Left cardiac atrium (tissue), 4 donors: ENCODE results near the gene TCF12. TPM values are rescaled to one million over a fixed set of nuclear protein-coding genes. Genes with fewer than 3 reads are reported as not detected.
"Not testable (repeated sequence)": the region's sequence is repeated elsewhere in the genome, so short reads cannot be mapped to it uniquely, and the experiment has no call there.

Experiments
- ATAC-seq, 2 donors: fragments of 200-7000 bp; cut with Tn5 transposase; one replicate each; pipeline ENCODE4 v1.9.1; 2020; ENCODE audit warnings: mild to moderate bottlenecking in 2 of 2, moderate library complexity in 2 of 2
- DNase-seq: peaks from one replicate; pipeline ENCODE4 v3.0.0-alpha.2; 2020
- intact Hi-C, 2 donors: fragments of 100-400 bp; cut with DNase I; formaldehyde crosslinking; loops; one replicate each; pipeline versions ENCODE4 v1.14.1 to v1.15.1; 2022 to 2023
- total RNA-seq, 2 donors: library from RNA; stranded (reverse); fragmentation: NEBNext Ultra II Directional; extraction: Animal tissue kit (Norgen Biotek cat#: 25700); gene quantifications; one replicate each; pipeline ENCODE4 v1.2.1, GENCODE V29; 2021
- donor health status: DM: no; HTN: yes; CAD: no.
- donor health status: DM: no; HTN: yes; CAD: no; lungs with severe emphysema.
- donor health status: DM: yes; HTN: yes; CAD: no.
- donor health status: Dilated cardiomyopathy.

Gene TCF12
- total RNA-seq, 2 donors from 2014 or later, result 44.0 to 53.9 TPM

DNA sequence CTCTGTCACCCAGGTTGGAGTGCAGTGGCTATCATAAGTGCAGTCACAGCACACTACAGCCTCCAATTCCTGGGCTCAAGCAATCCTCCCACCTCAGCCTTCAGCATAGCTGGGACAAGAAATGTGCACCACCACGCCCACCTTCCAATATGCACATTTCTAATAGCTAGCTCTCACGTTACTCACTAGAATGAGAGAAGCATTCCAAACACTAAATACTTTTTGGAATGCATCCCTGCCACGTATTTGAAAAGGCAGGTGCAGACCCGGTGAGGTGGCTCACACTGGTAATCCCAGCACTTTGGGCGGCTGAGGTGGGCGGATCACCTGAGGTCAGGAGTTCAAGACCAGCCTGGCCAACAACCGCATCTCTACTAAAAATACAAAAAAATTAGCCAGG lies 7.6 kb upstream of the TCF12 start:
- no peak for DNase-seq
- no peak for ATAC-seq
- intact Hi-C loops, result loop anchor here in 1 of 2 donors (10.0 kb wide), 1 partner anchor 224 kb away; no protein-coding TSS in a partner anchor

DNA sequence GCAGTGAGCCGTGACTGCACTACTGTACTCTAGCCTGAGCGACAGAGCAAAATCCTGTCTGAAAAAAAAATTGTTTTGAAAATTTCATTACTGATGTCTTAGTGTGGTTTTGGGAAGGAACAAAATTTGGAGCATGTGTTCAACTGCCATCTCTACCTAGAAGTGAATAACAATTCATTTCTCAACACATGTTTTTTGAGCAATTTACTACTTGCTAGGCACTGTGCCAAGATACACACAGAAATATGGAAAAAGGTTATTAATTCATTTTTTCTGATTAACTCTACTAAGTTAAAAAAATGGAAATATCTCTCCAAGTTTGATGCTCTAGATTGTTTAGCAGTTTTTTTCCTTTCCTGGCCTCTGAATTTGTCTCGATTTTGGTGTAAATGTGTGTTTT lies 5.2 kb upstream of the TCF12 start:
- intact Hi-C loops, result loop anchor here in 1 of 2 donors (10.0 kb wide), 1 partner anchor 222 kb away; no protein-coding TSS in a partner anchor
- DNase-seq (no peak), ATAC-seq (no peak)

DNA sequence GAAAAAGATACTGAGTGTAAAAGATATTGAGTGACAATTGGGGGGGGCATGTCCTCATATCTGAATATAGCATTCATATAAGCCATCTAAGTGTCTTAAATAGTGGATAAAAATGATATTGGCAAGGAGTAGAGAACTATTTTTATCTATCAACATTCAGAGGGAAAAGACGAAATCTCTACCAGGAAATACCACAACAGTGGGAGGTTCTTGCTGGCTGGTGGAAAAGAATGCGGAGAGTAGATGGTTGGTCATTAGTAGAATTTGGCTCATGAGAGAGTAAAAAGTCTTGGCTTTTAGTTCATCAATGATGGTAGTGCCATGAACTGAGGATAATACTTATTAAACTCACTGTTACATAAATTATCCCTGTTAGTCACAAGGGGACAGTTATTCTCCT lies 4.8 kb upstream of the TCF12 start:
- DNase-seq (no peak), ATAC-seq (no peak)
- intact Hi-C loops, result loop anchor here in 1 of 2 donors (10.0 kb wide), 1 partner anchor 221 kb away; no protein-coding TSS in a partner anchor

DNA sequence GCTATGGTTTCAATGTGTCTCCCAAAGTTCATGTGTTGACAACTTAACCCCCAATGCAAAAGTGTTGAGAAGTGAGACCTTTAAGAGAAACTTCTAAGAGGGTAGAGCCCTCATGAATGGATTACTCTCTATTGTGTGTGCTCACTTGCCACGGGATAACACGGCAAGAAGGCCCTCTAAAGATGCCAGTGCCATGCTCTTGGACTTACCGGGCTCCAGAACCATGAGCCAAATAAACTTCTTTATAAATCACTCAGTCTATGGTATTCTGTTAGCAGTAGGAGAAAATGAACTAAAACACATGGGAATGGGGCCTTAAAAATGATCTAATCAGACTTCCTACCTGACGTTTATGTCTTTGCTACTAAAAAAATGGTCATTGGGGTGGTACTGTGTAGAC lies 2.6 kb upstream of the TCF12 start:
- DNase-seq, result no peak
- no peak for ATAC-seq
- intact Hi-C loops, result loop anchor here in 1 of 2 donors (10.0 kb wide), 1 partner anchor 219 kb away; no protein-coding TSS in a partner anchor

DNA sequence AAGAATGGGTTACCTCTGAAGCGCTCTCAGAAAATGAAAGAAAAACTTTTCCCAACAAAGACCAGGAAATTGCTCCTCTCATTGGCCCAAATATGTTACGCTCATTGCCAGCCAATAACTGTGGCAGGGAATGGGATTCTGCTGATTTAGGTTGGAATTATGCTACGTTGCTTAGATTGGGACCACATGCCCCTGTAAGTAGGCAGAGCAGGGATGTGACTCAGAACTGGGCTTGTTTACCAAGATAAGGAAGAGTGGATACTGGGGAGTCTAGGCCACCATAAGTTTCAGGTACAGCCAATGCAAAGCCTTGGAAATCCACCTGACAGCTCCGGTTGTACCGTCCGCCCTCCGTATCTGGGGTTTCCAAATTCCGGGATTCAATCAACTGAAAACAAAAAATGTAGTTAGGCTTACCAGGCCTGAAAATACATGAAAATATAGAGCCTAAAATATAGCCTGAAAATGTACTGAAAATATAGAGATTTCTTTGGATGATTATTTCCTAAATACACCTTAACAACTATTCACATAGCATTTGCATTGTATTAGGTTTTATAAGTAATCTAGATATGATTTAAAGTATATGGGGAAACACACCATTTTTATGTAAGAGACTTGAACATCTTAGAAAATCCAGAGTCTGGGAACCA lies 1.5 kb upstream of the TCF12 start:
- intact Hi-C loops, result loop anchor here in 1 of 2 donors (10.0 kb wide), 1 partner anchor 218 kb away; no protein-coding TSS in a partner anchor
- ATAC-seq (no peak), DNase-seq (no peak)

DNA sequence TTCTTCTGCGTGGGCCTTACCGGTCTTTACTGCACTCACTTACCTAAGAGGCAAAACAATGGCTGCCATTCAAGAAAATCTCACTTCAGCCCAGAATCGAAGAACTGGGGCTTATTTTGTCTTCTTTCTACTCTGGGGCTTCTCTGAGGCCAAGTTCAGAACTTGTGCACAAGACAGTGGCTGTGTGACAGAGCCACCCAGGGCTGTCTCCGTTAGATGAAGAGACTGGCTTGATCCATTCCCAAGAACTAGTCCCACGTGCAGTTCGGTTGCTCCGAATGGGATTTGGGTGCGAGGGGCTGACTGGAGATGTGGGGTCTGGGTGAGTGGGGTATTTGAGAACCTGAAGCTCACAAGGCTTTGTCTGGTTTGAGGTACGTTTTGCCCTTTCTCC lies 795 bp upstream of the TCF12 start:
- ATAC-seq (peak in 1 of 2 donors; percentile 5), DNase-seq (no peak)
- intact Hi-C loops, result loop anchor here (1.0 to 10.0 kb wide), 2 partner anchors 30 to 217 kb away; no protein-coding TSS in a partner anchor

DNA sequence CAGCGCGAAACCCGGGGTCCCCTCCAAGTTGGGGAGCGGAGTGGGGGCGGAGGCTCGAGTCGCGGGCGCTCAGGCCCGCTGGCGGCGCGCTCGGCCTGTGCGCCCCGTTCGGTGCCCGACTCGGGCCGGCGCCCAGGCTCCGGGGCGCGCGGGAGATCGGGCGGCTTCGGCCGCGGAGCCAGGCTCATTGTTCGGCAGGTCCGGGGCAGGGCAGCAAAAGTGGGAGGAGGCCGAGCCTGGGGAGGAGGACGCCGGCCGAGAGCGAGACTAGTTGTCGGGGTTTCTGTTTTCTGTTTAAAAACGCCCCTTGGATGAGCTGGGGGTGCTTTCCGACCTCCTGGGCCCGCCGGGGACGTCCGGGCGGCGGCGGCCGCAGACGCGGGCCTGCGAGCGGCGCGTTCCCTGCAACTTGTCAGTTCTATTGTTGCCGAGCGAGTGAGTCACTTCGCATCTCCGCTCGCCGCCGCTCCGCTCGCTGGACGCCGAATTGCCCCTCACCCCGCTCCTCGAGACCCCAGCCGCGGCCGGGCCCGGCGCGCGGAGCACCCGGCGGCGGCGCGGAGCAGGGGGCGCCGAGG lies 676 bp downstream of the TCF12 start:
- intact Hi-C loops, result loop anchor here in 1 of 2 donors (10.0 kb wide), 1 partner anchor 216 kb away; no protein-coding TSS in a partner anchor
- ATAC-seq (peak; percentile 49 to 51), DNase-seq (peak; percentile 68)

DNA sequence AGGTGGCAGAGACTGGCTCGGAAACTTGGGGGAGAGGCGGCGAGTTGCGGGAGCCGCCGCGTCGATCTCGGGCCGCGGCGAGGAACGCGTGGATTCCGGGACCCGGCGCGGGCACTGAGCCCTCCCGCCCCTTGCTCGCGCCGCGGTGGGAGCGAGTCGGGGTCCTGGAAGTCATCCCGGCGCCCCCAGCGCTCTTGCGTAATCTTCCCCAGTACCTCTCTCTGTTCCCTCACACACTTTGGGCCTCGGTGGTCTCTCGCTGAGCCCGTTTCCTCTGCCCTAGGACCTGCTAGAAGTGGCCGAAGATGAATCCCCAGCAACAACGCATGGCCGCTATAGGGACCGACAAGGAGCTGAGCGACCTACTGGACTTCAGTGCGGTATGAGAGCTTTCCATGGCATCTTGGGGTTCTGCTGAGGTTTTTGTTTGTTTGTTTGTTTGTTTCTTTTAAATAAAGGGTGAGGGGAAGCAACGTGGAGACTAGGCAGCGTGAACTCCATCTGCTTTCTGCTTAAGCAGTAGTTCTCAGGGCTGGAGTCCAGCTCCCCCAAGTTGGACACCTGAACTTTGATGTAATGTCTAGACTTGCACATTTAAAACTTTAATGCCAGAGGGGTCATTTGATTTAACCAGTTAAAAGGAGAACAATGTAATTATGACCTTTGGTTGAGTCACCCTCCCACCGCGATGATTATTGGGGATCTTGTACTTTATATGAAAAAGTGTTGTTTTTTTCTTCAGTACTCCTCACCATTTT lies 1.3 kb downstream of the TCF12 start:
- ATAC-seq (peak; percentile 0 to 2), DNase-seq (peak; percentile 30)
- intact Hi-C loops, result loop anchor here (10.0 kb wide), 1 partner anchor 215 kb away; no protein-coding TSS in a partner anchor

DNA sequence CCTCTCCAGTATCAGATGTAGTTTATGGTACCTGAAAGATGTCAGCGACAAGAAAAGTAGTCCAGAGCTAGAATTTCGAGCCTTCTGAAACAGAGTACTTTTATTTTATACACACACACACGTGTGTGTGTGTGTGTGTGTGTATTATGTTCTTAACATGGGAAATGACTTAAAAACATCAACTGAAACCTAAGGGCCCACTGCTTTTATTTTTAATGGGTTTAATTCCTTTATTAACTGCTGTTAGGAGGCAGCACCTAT lies 1.9 kb downstream of the TCF12 start:
- no peak for ATAC-seq
- intact Hi-C loops, result loop anchor here in 1 of 2 donors (10.0 kb wide), 1 partner anchor 215 kb away; no protein-coding TSS in a partner anchor

DNA sequence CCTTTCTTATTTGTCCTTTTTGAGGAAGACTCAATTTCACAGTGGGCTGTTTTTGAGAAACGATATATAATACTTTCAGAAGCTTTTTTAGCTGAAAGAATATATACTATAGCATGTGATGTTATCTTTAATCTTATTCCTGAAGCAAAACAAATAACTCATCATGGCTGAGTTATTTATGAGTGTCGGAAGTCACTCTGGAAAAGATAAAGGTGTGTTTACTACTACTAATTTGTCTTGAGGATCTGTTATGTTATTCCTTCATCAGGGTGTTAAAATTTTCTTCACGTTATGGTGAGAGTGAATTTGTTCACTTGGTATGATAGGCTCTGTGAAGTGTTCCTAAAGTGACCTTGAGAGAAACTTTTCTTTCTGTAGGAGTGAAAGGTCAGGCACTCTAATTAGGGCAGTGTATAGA lies 4.7 kb downstream of the TCF12 start:
- intact Hi-C loops, result loop anchor here in 1 of 2 donors (10.0 kb wide), 1 partner anchor 212 kb away; no protein-coding TSS in a partner anchor
- ATAC-seq (no peak), DNase-seq (no peak)

More for the DNA sequence above, 1.9 kb downstream of the TCF12 start:
- DNase-seq, result no peak

DNA sequence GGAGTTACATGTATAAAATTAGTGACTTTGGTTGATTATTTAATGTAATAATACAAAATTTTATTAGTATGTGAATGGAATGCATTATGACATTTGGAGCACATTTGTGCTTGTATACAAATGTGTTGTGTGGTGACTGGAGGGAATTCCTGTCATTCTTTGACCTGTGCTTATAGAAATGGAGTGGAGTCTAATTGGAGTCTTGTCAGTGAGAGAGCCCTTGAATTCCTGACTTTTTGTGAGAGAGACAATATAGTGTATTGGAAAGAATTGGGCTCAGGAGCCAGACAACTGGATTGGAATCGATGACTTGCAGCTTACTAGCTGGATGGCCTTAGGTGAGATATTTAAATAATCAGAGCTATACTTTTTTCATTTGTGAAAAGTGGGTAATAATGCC lies 9.4 kb downstream of the TCF12 start:
- no peak for ATAC-seq
- intact Hi-C loops, result loop anchor here in 1 of 2 donors (10.0 kb wide), 1 partner anchor 207 kb away; no protein-coding TSS in a partner anchor
- no peak for DNase-seq

DNA sequence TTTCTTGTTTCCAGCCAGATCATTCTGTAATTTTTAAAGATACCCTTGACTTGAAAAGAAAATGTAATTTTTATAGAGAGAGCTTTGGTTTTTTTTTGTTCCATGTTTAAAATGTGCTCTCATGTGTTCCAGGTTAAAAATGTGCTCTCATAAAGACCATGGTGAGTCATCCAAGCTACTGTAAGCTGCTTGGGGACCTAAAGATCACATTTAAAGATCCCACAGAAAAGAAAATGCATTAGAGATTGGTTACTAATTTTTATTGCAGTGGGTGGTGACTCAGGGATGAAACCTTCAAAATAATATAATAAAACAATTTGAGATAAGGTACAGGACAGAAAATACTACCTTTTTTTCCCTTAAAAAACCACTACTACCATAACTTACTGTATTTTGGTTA lies 11.0 kb downstream of the TCF12 start:
- intact Hi-C loops, result loop anchor here in 1 of 2 donors (10.0 kb wide), 1 partner anchor 205 kb away; no protein-coding TSS in a partner anchor
- no peak for ATAC-seq

DNA sequence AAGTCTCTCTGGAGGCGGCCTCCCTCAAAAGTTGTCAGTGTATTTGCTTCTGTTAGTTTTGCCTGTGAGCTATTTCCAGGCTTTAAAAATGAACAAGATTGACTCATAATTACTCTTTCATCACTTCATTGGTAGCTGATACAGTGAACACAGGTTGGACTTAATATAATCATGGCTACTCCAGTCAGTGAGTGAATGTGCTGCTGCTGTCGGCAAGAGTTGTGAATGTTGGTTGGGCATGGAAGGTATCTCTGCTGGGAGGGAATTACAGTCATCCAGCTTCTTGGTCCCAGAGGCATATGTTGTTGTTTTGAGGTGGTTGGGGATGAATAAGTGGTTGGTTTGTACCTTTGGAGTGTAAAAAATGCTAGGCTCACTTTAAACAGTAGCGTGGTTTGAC lies 11.5 kb downstream of the TCF12 start:
- intact Hi-C loops, result loop anchor here in 1 of 2 donors (10.0 kb wide), 1 partner anchor 205 kb away; no protein-coding TSS in a partner anchor
- ATAC-seq, result peak; percentile 8 to 19

More for the DNA sequence above, 11.0 kb downstream of the TCF12 start:
- no peak for DNase-seq

DNA sequence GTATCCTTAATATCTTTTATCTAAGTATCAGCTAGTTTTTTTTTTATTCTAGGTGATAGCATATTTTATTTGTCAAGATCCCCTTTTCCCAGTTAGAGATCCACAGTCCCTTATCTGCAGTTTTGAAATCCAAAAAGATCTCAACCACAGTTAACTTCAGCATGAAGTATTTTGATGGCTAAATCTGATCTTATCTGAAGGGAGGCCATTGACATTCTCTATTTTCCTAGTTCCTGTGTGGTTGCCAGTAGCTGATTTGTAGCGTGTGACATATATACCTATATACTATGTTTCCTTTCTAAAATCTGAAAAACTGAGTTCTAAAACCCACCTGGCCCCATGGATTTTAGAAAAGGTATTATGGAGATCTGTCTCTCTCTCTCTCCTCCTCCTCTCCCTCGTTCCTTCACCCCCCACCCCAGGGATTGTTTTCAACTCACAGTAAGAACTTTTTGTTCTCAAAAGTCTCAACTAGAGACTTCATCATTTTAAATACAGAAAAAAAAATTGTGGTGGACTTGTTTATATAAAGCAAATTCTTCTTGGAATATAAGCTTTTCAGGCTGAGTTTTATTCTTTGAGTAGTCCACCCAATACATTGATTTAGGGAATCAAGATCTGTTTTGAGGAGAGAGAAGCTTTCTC lies 12.3 kb downstream of the TCF12 start:
- no peak for ATAC-seq
- no peak for DNase-seq
- intact Hi-C loops, result no loop called here

More for the DNA sequence above, 11.5 kb downstream of the TCF12 start:
- no peak for DNase-seq

DNA sequence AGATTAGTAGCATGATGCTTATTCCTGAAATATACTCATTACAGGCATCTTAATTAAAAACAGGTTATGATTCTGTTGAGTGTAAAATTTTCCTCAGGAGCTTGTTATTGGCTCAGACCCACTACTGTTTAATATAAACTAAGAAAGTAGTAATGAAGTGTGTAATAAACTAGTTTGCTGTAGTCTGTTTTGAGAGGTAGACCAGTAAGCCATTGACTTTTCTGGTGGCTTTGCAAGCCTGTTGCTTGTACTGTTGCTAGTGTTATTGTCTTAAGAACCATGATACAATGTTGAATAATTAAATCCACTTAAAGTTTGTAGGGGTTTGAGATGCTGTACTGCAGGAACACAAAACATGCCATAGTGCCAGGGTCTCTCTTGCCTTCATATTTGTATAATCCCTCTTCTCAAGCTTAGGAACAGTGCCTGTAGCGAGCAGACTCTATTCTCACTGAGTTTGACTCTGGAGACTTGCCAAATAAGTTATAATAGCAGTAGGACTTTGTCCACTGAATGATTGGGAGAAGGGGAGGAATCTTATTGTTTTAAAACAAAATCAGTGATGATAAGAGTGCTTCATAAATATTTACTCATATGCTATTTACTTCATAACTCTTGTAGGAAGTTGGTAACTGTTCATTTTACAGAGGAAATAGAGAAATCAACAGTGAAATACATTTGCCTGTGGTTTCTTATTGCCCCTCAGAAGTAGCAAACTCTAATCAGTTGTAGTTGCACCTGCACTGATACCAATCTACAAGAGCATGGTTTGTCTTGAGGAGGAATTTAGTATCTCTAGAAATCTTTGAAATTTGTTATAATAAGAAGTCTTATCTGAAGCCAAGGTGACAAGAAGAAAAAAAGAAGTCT lies 13.4 kb downstream of the TCF12 start:
- DNase-seq (no peak), ATAC-seq (no peak)
- intact Hi-C loops, result no loop called here

DNA sequence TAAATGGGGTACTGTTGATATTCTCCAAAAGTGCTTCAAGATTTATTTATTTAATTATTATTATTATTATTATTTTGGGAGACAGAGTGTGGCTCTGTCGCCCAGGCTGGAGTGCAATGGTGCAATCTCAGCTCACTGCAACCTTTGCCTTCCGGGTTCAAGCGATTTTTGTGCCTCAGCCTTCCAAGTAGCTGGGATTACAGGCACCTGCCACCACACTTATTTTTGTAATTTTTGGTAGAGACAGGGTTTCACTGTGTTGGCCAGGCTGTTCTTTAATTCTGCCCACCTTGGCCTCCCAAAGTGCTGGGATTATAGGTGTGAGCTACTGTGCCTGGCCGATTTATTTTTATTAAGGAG lies 14.0 kb downstream of the TCF12 start:
- DNase-seq, intact Hi-C loops, ATAC-seq: not testable (repeated sequence)

DNA sequence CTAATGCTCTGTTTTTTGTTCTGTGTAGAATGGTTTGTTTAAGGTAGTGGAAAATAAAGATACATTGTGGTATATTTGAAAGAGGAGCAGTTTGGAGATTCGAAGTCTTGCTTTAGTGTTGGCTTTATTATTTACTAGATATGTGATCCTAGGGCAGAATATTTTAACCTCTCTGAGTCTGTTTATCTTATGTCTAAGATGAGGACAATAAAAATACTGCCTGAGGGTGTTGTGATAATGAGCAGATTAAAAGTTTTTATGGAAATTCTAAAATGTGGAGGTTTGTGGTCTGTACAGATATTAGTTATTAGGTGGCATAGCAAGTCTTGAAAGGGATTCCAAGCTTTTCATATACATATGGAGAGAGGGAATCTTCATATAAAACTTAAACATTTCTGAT lies 15.0 kb downstream of the TCF12 start:
- no peak for DNase-seq
- ATAC-seq, result no peak
- intact Hi-C loops, result no loop called here

DNA sequence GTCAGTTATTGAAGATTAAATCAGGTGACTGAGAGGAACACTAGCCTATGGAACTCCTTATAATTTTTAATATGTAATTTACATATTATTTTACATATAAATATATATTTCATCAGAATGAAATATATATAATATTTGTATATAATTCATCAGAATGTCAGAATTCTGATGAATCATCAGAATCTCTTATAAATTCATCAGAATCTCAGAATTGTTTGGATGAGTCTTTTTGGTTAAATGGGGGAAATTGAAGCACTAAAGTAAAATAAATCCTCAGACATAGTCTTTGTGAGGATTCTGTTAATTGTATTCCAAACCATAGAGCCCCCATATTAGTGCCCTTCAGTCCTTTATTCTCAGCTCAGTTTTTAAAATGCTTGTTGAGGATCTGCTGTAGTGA lies 15.4 kb downstream of the TCF12 start:
- DNase-seq (no peak), ATAC-seq (no peak)
- intact Hi-C loops, result no loop called here
